Epithelial cell of esophagus (primary cell): ENCODE measurements around the gene BAIAP3.

Experiments
- DNase-seq: peaks from one replicate; pipeline ENCODE4 v3.0.0; 2010; ENCODE audit warnings: low read depth
- H3K4me3 ChIP-seq: 2 replicates; pipeline ENCODE4 v1.5.1; 2011; ENCODE audit warnings: mild to moderate bottlenecking, low read length, control low read depth
- CTCF ChIP-seq: IDR thresholded peaks from 2 replicates; pipeline ENCODE4 v1.5.1; 2011; ENCODE audit warnings: low read depth, mild to moderate bottlenecking, low read length, control low read depth, inconsistent platforms; ENCODE audit not compliant: insufficient read depth; ENCODE audit errors: missing control alignments

Gene BAIAP3

GRCh38 chr16:1347286-1347855 lies 13.9 kb downstream of the BAIAP3 start:
- peak; percentile 58 for DNase-seq
- no peak overlapping the region for H3K4me3 ChIP-seq
- TF ChIP-seq CTCF = no peak

GRCh38 chr16:1347962-1348361 lies 14.5 kb downstream of the BAIAP3 start:
- no peak for TF ChIP-seq CTCF
- DNase-seq = no peak
- H3K4me3 ChIP-seq = no peak overlapping the region

- H3K4me3 ChIP-seq = no peak overlapping the region
- no peak for TF ChIP-seq CTCF
- no peak for DNase-seq
Measured at GRCh38 chr16:1348441-1348840, 15.0 kb downstream of the BAIAP3 start.

- TF ChIP-seq CTCF = no peak
- DNase-seq = no peak
- H3K4me3 ChIP-seq = no peak overlapping the region
Measured at GRCh38 chr16:1348926-1349325, 15.5 kb downstream of the BAIAP3 start.

GRCh38 chr16:1349351-1349750 lies 15.9 kb downstream of the BAIAP3 start:
- no peak for TF ChIP-seq CTCF
- H3K4me3 ChIP-seq = no peak overlapping the region
- no peak for DNase-seq

- TF ChIP-seq CTCF = no peak
- H3K4me3 ChIP-seq = no peak overlapping the region
- DNase-seq = no peak
Measured at GRCh38 chr16:1349951-1350350, 16.5 kb downstream of the BAIAP3 start.

GRCh38 chr16:1350691-1351090 lies 17.2 kb downstream of the BAIAP3 start:
- no peak for DNase-seq
- TF ChIP-seq CTCF = no peak
- peak overlapping the region; percentile 68 for H3K4me3 ChIP-seq
